Nucleus accumbens (tissue), 56 donors: ENCODE measurements around the gene FLNB.
A peak's percentile ranks its signal among the peaks of the same experiment; 100 is the strongest.

Experiments used
- DNase-seq, 56 donors: peaks; one replicate each; lab custom pipeline; 2025; lab: John Stamatoyannopoulos, UW

The FLNB gene

GRCh38 chr3:58101499-58102389 lies 93.5 kb downstream of the FLNB start:
- peak in 18 of 56 donors; percentile 3 to 65 (median 26) for DNase-seq

- no peak for DNase-seq
Measured at GRCh38 chr3:58102390-58102750, 94.1 kb downstream of the FLNB start.

DNA sequence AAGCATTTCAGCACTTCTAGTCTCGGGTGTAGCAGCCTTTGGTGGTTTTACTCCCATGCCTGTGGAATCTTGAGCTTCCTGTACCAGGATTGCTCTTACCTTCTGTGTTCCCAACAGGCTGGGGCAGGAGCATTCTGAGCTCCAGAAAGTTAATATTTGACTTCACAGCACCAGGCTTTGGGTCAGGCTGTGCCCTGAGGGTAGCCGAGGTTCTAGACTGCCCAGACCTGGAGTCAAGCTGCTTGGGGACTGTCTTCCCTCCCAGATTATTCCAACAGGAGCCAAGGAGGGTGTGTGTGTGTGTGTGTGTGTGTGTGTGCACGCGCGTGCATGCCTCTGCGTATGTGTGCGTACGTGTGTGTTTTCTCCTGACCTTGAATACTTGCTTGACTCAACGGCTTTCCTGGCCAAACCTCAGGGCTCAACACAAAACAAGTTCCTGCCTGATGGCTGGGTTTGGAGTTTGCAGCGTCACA lies 94.8 kb downstream of the FLNB start:
- no peak for DNase-seq

GRCh38 chr3:58104151-58104550 lies 95.9 kb downstream of the FLNB start:
- DNase-seq = no peak

DNA sequence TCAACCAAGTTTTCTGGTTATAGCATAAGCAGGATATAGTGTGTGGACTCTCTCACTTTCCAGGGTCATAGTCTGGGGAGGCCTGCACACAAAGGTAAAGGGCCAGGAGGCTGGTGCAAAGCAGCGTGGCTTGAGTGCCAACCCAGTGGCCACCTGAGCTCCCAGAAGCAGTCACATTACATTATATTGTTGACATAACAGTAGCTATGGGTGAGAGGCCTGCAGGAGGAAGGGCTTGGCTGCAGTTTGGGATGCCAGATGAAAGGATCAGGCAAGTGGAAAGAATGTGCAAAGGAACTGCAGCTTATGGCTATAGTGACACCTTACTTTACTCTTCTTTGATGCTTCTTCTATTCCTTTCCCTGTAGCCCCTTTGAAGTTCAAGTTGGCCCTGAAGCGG lies 96.5 kb downstream of the FLNB start:
- no peak for DNase-seq

GRCh38 chr3:58105196-58105595 lies 97.0 kb downstream of the FLNB start:
- no peak for DNase-seq

GRCh38 chr3:58106061-58106460 lies 97.8 kb downstream of the FLNB start:
- DNase-seq = no peak

DNA sequence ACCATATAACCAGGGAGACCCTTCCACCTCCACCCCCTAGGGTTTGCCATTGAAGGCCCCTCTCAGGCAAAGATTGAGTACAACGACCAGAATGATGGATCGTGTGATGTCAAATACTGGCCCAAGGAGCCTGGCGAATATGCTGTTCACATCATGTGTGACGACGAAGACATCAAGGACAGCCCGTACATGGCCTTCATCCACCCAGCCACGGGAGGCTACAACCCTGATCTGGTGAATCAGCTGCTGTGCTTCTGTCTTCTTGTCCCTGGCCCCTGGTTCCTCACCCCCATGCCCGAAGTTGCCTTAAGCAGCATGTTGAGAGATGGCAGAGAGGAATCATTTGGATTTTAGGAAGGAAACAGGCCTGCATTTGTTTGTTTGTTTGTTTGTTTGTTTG lies 98.4 kb downstream of the FLNB start:
- no peak for DNase-seq

- DNase-seq = peak in 1 of 56 donors; percentile 9
Measured at GRCh38 chr3:58107597-58107996, 99.4 kb downstream of the FLNB start.

GRCh38 chr3:58109752-58110151 lies 101.5 kb downstream of the FLNB start:
- DNase-seq = no peak

DNA sequence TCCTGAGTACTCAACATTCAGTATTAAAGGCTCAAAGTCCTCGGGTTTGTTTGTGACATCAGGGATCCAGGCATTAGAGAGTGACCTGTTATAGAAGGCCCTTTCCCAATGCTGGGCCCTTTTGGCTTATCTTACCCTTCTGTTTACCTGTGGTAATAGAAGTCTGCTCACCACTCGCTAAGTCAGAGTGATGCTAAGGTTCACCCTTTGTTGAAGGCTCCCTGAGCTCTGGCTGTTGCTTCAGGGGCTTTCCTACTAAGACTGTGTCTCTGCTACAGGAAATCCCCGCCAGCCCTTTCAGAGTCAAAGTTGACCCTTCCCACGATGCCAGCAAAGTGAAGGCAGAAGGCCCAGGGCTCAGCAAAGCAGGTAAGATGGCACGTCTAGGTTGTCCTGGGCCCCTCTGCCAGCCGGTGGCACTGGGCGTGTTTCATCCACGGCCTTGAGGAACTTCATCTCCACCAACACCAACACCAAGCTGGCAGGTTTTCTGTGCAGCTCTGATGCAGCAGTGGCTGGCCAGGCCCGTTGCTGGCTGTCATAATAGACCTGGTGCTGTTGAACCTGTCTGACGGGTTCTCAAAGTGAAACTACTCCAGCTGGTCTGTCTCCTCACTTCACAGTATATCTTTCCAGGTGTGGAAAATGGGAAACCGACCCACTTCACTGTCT lies 103.4 kb downstream of the FLNB start:
- no peak for DNase-seq

- DNase-seq = no peak
Measured at GRCh38 chr3:58112185-58112535, 103.9 kb downstream of the FLNB start.

- DNase-seq = no peak
Measured at GRCh38 chr3:58115175-58115574, 107.0 kb downstream of the FLNB start.

DNA sequence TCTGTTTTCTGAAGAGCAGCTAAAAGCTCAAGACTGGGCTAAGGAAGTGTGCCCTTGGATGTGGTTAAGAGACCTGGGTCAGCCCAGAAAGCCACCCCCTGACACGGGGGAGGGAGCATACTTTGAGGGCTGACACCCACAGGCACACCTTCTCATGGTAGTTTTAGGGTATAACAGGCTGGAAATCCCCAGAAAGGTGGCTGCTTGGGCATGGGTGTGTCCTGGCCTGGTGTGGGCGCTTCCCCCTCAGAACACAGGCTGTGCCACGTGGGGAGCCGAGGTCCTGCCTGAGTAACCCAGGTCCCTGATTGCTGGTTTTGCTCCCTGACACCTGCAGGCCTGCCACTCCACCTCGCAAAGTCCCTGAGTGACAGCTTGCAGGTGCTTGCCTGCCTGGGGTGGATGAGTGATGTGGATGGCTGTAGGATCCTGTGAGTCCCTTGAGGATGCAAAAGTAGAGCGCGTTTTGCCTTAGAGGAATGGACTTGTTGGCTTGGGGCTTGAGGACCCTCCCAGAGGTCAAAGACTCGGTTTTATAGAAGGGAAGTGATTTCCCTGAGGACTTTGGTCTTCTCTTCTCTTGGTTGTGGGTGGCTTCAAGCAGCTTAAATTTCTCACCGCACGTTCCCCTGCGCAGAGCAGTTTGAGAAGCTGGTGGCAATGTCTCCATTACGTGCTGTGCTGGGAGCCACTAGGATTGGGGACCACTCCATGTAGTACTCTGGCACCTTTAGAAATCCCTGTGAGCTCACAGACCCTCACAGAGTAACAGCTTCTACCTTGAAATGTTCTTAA lies 108.1 kb downstream of the FLNB start:
- no peak for DNase-seq

DNA sequence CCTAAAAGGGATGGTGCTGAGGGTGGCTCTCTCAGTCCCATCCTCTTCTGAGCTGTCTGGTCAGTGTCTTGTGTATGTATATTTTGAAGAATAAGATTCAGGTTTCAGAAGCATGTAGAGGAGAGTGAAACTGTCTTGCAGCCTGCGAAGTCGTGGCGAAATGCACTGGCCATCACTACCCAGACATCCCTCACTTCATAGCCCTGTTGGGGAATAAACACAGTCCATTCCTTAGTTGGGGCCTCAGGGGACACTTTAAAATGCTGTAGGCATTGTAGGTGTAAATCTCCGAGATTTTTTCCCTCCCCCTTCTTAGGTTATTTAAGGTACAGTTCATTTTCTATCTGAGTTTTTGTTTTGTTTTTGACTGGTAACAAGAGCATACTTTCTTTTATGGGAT lies 108.8 kb downstream of the FLNB start:
- no peak for DNase-seq

DNA sequence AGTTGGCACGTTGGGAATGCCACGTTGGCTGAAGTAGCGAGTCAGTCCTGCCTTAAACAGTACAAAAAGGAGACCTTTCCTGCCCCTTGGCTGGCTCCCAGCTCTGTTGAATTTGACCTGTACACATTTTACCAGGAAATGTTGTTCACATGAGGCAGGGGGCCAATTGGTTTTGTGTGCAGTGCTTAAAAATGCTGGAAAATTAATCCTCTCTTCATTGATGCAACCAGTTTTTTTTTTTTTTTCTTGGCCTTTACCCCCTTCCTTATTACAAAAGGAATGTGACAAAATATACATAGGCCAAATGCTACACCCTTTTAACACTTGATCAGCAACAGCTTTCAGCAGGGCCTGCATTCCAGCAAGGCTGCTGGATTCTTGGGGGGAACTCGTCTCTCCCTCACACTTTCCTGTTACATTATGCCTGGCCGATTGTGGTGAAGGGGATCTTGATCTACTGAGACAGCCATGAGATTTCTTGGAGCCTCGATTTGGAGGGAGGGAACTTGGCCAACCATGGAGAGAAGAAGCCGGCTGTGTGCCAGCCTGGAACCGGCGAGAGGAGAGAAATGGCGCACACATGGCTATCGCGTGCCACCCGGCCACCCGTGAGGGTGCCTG lies 109.4 kb downstream of the FLNB start:
- peak in 3 of 56 donors; percentile 11 to 24 (median 12) for DNase-seq

GRCh38 chr3:58119186-58119585 lies 111.0 kb downstream of the FLNB start:
- no peak for DNase-seq

- DNase-seq = no peak
Measured at GRCh38 chr3:58120075-58120812, 112.0 kb downstream of the FLNB start.

GRCh38 chr3:58121183-58121582 lies 113.0 kb downstream of the FLNB start:
- no peak for DNase-seq
